KMS-11 (cell line): ENCODE data around the gene CPNE1.

Experiments
- H2AFZ ChIP-seq: fragments of 200-600 bp; sonication (generic); 2 replicates; pipeline ENCODE4 v1.6.1; 2016; ENCODE audit warnings: antibody characterized with exemption, mixed run types, low read depth
- H3K27ac ChIP-seq: fragments of 200-600 bp; sonication (generic); 2 replicates; pipeline ENCODE4 v1.6.1; 2016; ENCODE audit warnings: mild to moderate bottlenecking, mixed run types
- H3K27me3 ChIP-seq: fragments of 200-600 bp; sonication (generic); 2 replicates; pipeline ENCODE4 v1.6.1; 2017; ENCODE audit warnings: mild to moderate bottlenecking, low read depth, mixed run types, moderate library complexity; ENCODE audit not compliant: insufficient read depth
- H3K36me3 ChIP-seq: fragments of 200-600 bp; sonication (generic); 2 replicates; pipeline ENCODE4 v1.6.1; 2017; ENCODE audit warnings: mild to moderate bottlenecking, mixed run types; ENCODE audit not compliant: insufficient read depth
- H3K4me1 ChIP-seq: fragments of 200-600 bp; sonication (generic); 2 replicates; pipeline ENCODE4 v1.6.1; 2016; ENCODE audit warnings: mild to moderate bottlenecking, low read depth, mixed run types; ENCODE audit not compliant: poor library complexity, severe bottlenecking
- H3K4me2 ChIP-seq: fragments of 200-600 bp; sonication (generic); 2 replicates; pipeline ENCODE4 v1.7.0; 2016; ENCODE audit warnings: mild to moderate bottlenecking, mixed run types
- H3K4me3 ChIP-seq: fragments of 200-600 bp; sonication (generic); IDR thresholded peaks from 2 replicates; pipeline ENCODE4 v1.6.1; 2017; ENCODE audit warnings: low read depth, low read length, mixed read lengths; ENCODE audit not compliant: insufficient read depth
- H3K79me2 ChIP-seq: fragments of 200-600 bp; sonication (generic); 2 replicates; pipeline ENCODE4 v1.6.1; 2016; ENCODE audit warnings: low read depth, mixed run types; ENCODE audit not compliant: insufficient read depth
- H3K9ac ChIP-seq: fragments of 200-600 bp; sonication (generic); 2 replicates; pipeline ENCODE4 v1.6.1; 2016; ENCODE audit warnings: mild to moderate bottlenecking, mixed run types
- H4K20me1 ChIP-seq: fragments of 200-600 bp; sonication (generic); 2 replicates; pipeline ENCODE4 v1.6.1; 2016; ENCODE audit warnings: mild to moderate bottlenecking, mixed run types; ENCODE audit not compliant: insufficient read depth
- TF ChIP-seq, protein P1 (sequence below): fragments of 200-600 bp; sonication (generic); conservative IDR thresholded peaks from 2 replicates; pipeline ENCODE4 v1.6.1; 2017; ENCODE audit warnings: low read depth, mild to moderate bottlenecking, antibody characterized with exemption, low read length, moderate library complexity, mixed read lengths

CPNE1 gene

DNA sequence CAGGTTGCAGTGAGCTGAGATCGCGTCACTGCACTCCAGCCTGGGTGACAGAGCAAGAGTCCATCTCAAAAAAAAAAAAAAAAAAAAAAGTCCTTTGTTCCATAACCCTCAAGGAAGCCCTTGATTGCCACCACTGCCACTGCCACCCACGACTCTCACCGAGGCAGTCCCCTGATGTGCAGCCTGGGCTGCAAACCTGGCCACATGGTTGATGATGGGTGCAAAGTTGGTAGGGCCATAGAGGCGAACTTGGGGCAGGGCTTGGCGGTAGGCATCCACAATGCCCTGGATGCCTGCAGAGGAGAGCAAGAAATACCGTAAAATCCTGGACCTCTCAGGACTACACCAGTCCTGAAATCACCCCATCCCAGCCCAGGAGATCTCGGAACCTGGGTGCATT is 37.6 kb downstream of the CPNE1 start:
- H3K4me3 ChIP-seq, result no peak overlapping the region
- no peak overlapping the region for H3K27ac ChIP-seq
- TF ChIP-seq, protein P1, sequence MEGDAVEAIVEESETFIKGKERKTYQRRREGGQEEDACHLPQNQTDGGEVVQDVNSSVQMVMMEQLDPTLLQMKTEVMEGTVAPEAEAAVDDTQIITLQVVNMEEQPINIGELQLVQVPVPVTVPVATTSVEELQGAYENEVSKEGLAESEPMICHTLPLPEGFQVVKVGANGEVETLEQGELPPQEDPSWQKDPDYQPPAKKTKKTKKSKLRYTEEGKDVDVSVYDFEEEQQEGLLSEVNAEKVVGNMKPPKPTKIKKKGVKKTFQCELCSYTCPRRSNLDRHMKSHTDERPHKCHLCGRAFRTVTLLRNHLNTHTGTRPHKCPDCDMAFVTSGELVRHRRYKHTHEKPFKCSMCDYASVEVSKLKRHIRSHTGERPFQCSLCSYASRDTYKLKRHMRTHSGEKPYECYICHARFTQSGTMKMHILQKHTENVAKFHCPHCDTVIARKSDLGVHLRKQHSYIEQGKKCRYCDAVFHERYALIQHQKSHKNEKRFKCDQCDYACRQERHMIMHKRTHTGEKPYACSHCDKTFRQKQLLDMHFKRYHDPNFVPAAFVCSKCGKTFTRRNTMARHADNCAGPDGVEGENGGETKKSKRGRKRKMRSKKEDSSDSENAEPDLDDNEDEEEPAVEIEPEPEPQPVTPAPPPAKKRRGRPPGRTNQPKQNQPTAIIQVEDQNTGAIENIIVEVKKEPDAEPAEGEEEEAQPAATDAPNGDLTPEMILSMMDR, result no peak
- no peaks in the 10 kb centered on the region; the same call in 1 of the 2 replicates for H3K36me3 ChIP-seq
- no peak overlapping the region for H2AFZ ChIP-seq
- H3K27me3 ChIP-seq, result no peaks in the 10 kb centered on the region
- H4K20me1 ChIP-seq, result no peaks in the 10 kb centered on the region
- H3K9ac ChIP-seq, result no peak overlapping the region
- no peaks in the 10 kb centered on the region for H3K79me2 ChIP-seq
- no peak overlapping the region for H3K4me2 ChIP-seq
- no peaks in the 10 kb centered on the region for H3K4me1 ChIP-seq

DNA sequence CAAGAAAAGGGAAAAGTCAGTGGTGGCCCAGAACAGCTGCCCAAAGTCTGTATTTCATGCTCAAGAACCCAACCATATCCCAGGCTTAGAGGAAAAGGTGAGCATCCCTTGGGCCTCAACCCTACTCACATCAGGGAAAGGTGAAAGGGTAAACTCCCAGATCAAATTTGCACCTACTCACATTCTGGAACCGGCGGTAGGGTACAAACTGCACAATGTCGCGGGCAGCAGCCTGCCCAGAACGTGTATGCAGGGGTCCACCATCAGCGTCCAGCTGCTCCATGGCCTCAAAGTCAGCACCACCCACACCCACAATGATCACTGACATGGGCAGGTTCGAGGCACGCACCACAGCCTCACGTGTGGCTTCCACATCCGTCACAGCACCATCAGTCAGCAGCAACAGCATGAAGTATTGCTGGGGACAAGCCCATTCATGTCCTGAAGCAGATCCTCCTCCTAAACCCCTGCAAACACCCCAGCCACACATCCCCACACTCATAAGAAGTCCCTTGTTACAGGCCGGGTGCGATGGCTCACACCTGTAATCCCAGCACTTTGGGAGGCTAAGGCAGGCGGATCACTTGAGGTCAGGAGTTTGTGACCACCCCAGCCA is 38.2 kb downstream of the CPNE1 start:
- no peaks in the 10 kb centered on the region for H4K20me1 ChIP-seq
- H3K27me3 ChIP-seq, result no peaks in the 10 kb centered on the region
- H3K36me3 ChIP-seq, result no peaks in the 10 kb centered on the region; the same call in 1 of the 2 replicates
- H3K27ac ChIP-seq, result no peak overlapping the region
- H3K4me2 ChIP-seq, result no peak overlapping the region
- no peaks in the 10 kb centered on the region for H3K4me1 ChIP-seq
- H3K9ac ChIP-seq, result no peak overlapping the region
- no peaks in the 10 kb centered on the region for H3K79me2 ChIP-seq
- no peak overlapping the region for H3K4me3 ChIP-seq
- no peak overlapping the region for H2AFZ ChIP-seq
- TF ChIP-seq, protein P1, result no peak

DNA sequence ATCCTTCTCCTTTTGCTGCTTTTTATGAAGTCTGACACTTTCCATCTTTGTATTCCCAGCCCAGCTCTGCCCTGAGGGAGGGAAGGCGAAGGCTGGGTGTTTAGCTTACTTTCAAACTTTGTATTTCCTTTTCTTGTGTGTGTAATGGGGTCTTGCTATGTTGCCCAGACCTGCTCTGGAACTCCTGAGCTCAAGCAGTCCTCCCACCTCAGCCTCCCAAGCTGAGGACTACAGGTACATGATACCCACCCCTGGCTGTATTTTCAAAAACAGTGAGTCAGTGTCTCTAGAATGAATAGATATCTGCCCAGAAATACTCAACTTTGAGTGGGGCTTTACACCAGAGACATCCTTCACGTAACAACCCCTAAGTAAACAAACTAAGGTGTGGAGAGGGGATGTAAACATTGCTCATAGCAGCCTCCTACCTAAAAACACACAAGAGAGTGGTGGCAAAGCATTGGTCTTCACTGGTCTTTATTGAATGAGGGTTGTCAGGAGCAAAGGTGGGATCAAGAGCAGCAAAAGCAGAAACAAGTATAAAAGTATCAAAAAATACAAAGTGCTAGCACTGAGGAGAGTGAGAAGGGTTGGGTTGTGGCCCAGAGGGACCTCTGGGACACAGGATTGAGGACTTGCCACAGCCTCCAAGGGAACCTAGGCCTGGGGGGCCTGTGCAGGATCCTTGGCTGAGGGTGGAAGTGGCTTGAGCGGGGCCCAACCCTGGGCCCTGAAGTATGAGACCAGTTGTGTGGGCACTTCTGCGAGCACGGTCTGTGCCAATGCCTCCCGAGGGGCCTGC is 38.9 kb downstream of the CPNE1 start:
- H3K4me1 ChIP-seq, result no peaks in the 10 kb centered on the region
- no peak overlapping the region for H2AFZ ChIP-seq
- H3K36me3 ChIP-seq, result no peaks in the 10 kb centered on the region; the same call in 1 of the 2 replicates
- H3K9ac ChIP-seq, result no peak overlapping the region
- TF ChIP-seq, protein P1, result no peak
- no peaks in the 10 kb centered on the region for H4K20me1 ChIP-seq
- no peak overlapping the region for H3K4me3 ChIP-seq
- H3K4me2 ChIP-seq, result no peak overlapping the region
- H3K27me3 ChIP-seq, result no peaks in the 10 kb centered on the region
- no peak overlapping the region for H3K27ac ChIP-seq
- H3K79me2 ChIP-seq, result no peaks in the 10 kb centered on the region

DNA sequence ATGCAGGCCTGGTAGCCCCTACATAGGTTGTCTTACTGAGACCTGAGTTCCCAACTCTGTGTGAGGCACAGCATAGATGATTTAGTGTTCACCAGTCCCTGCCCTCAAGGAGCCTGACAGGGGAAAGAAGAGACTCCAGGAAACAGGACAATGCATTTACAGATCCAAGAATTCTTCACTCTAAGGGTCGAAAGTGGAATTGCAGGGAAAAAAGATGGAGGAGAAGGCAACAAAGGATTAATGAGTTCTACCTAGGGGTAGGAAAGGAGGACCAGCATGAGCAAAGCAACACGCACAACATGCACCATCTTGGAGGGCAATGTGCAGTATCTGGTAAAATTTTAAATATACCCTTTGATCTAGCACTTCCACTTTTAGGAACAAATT is 43.1 kb downstream of the CPNE1 start:
- Histone ChIP-seq H3K4me2 (no peak overlapping the region), H3K79me2 (no peaks in the 10 kb centered on the region), H4K20me1 (no peaks in the 10 kb centered on the region), H3K4me1 (peaks cover 23% of the 10 kb centered on the region), H3K4me3 (no peak overlapping the region), H2AFZ (no peak overlapping the region), H3K27me3 (no peaks in the 10 kb centered on the region), H3K27ac (no peak overlapping the region), H3K9ac (no peak overlapping the region), H3K36me3 (no peaks in the 10 kb centered on the region; the same call in 1 of the 2 replicates)
- TF ChIP-seq, protein P1, result peak; percentile 2; the same call in 1 of the 2 replicates
